Measurements from ENCODE around the gene NOL12. TPM values are rescaled to one million over a fixed set of nuclear protein-coding genes. Genes with fewer than 3 reads are reported as not detected.

Gene NOL12
- total and polyA plus RNA-seq, 10 donors = 24.0 to 55.3 (median 30.7) TPM

DNA sequence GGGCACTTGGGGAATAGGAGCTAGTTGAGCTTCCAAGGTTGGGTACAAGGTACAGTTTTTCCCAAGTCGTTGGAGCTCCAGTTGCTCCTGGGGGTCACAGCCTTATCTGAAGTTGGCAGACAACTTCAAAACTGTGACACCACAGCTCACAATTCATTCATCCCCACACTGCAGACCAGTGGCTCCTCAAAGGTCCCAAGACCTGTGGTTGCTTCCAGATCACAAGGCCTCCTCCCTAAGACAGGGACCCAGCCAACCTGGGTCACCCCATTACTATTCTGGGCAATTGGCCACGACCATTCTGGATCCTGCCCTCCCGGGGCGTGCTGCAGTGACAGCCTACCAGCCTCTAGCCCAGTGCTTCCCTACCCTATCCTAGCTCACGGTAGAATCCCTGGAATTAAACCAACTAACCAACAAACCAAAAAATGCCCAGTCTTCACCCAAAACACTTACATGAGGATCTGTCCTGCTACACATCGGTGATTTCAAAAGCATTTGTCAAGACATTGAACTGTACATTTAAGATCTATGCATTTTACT is 28.5 kb upstream of the NOL12 start:
- Histone ChIP-seq H3K27ac (peak overlapping the region; percentile 72 to 88 (median 80)), H3K36me3 (peaks cover 0 to 33% (median 23%) of the 10 kb centered on the region in 6 donors), H3K9me3 (no peaks in the 10 kb centered on the region), H3K4me1 (peaks cover 19 to 46% (median 42%) of the 10 kb centered on the region in 6 donors), H3K4me3 (peak overlapping the region in 7 of 8 donors; percentile 28 to 95 (median 79)), H3K27me3 (replicated peaks in 1 of 7) (no peaks in the 10 kb centered on the region)
- intact Hi-C loops (cut with DNase I; ENCODE audit: low total_unique reads) = no loop called here
- no peak for DNase-seq
- 9 to 15% (median 13%) methylated on average over 6 of the region's 6 CpGs for WGBS, 5 donors
- TF ChIP-seq, protein P1, sequence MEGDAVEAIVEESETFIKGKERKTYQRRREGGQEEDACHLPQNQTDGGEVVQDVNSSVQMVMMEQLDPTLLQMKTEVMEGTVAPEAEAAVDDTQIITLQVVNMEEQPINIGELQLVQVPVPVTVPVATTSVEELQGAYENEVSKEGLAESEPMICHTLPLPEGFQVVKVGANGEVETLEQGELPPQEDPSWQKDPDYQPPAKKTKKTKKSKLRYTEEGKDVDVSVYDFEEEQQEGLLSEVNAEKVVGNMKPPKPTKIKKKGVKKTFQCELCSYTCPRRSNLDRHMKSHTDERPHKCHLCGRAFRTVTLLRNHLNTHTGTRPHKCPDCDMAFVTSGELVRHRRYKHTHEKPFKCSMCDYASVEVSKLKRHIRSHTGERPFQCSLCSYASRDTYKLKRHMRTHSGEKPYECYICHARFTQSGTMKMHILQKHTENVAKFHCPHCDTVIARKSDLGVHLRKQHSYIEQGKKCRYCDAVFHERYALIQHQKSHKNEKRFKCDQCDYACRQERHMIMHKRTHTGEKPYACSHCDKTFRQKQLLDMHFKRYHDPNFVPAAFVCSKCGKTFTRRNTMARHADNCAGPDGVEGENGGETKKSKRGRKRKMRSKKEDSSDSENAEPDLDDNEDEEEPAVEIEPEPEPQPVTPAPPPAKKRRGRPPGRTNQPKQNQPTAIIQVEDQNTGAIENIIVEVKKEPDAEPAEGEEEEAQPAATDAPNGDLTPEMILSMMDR (IDR thresholded peaks at IDR 0.05 in 8 of 11, conservative IDR thresholded peaks at IDR 0.05 in 3 of 11) = no peak
- TF ChIP-seq POLR2AphosphoS5 (IDR thresholded peaks at IDR 0.05) (no peak), POLR2A (IDR thresholded peaks at IDR 0.05) (no peak)

DNA sequence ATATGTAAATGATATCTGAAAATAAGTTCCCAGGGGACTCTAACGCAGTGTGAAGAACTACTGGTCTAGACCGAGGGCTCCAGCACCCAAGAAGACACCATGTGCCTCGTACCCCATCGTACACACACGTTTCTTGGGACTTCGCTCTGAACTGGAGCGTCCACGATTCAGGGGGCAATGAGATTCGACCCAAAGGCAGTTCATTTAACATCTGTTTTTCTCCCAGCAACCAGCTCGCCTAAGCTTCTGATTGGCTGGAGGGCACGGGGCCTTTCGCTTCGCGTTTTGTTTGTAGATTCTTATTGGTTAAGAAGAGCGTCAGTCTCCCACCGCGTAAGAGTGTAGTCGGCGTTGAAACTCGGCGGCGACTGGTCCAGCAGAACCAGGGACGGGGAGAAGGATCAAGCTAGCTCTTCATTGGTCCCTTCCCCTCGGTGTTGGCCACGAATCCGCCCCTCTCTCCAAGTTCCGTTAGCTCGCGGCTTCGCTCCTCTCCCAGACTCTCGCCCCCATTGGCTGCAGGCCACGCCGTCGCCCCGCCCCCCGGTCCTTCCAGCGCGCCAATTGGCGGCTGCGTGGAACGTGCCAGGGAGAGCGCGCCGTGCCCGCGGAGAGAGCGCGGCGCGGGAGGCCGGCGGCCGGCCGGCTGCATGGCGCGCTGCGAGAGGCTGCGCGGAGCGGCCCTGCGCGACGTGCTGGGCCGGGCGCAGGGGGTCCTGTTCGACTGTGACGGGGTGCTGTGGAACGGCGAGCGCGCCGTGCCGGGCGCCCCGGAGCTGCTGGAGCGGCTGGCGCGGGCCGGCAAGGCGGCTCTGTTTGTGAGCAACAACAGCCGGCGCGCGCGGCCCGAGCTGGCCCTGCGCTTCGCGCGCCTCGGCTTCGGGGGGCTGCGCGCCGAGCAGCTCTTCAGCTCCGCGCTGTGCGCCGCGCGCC is 27.7 kb upstream of the NOL12 start, which contains the start of gene PDXP:
TSS of gene PDXP (plus strand) at position 591 of the 933 bp plus-strand sequence. CDS start at position 651, 60 bp downstream.
- Histone ChIP-seq H3K27me3 (replicated peaks in 1 of 7) (no peaks in the 10 kb centered on the region), H3K4me1 (peaks cover 19 to 54% (median 44%) of the 10 kb centered on the region in 6 donors), H3K27ac (peak within 1 kb of the TSS; percentile 72 to 88 (median 80)), H3K36me3 (peaks cover 0 to 25% (median 16%) of the 10 kb centered on the region in 6 donors), H3K4me3 (peak within 1 kb of the TSS; percentile 34 to 95 (median 78)), H3K9me3 (no peaks in the 10 kb centered on the region)
- 1% methylated on average over 51 to 101 of the region's 101 CpGs for WGBS, 5 donors
- intact Hi-C loops (cut with DNase I; ENCODE audit: low total_unique reads) = no loop called here
- TF ChIP-seq POLR2A (IDR thresholded peaks at IDR 0.05) (no peak), POLR2AphosphoS5 (IDR thresholded peaks at IDR 0.05) (peak; percentile 80 to 90 (median 87))
- TF ChIP-seq, protein P1 (IDR thresholded peaks at IDR 0.05 in 8 of 11, conservative IDR thresholded peaks at IDR 0.05 in 3 of 11) = peak in 2 of 11 experiments; percentile 20 to 29
- peak; percentile 99 for DNase-seq

DNA sequence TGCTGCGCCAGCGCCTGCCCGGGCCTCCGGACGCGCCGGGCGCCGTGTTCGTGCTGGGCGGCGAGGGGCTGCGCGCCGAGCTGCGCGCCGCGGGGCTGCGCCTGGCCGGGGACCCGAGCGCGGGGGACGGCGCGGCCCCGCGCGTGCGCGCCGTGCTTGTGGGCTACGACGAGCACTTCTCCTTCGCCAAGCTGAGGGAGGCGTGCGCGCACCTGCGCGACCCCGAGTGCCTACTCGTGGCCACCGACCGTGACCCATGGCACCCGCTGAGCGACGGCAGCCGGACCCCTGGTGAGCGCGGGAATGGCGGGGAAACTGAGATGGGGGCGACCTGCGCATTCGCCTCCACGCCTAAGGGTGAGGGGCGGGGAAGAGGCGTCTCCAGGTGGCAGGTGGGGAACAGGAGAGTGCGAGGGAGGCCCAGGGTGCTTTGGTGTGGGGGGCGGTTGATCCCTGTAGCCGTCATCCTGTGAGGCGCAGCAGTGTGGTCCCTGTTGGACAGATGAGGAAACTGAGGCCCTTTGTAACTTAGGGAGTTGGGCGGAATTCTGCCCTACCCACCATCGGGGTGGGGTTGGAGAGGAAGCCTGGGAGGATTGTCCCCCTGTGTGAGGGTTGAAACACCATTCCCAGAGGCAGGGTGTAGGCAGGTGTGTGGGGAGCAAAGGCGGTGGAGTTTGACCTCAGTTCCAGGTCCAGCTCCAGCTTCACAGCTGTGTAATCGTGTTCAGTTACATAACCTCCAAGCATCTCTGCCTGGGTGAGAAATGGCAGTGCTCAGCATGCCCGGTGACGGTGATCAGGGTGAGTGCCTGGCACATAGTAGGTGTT is 26.9 kb upstream of the NOL12 start:
- H3K27me3 ChIP-seq (replicated peaks in 1 of 7) = no peaks in the 10 kb centered on the region
- intact Hi-C loops (cut with DNase I; ENCODE audit: low total_unique reads) = no loop called here
- H3K27ac ChIP-seq = peak overlapping the region in 6 of 8 donors; percentile 58 to 88 (median 84)
- peak overlapping the region; percentile 34 to 95 (median 78) for H3K4me3 ChIP-seq
- WGBS, 5 donors = 3 to 9% (median 4%) methylated on average over 28 to 68 of the region's 68 CpGs
- peaks cover 19 to 55% (median 44%) of the 10 kb centered on the region in 6 donors for H3K4me1 ChIP-seq
- H3K36me3 ChIP-seq = peaks cover 0 to 17% (median 7%) of the 10 kb centered on the region in 6 donors
- TF ChIP-seq POLR2A (IDR thresholded peaks at IDR 0.05) = no peak
- no peak for TF ChIP-seq POLR2AphosphoS5 (IDR thresholded peaks at IDR 0.05)
- TF ChIP-seq, protein P1 (IDR thresholded peaks at IDR 0.05 in 8 of 11, conservative IDR thresholded peaks at IDR 0.05 in 3 of 11) = no peak
- no peaks in the 10 kb centered on the region for H3K9me3 ChIP-seq
- DNase-seq = peak; percentile 90

Measured in spleen (tissue), 11 donors.